ENCODE data around the gene PPM1B. TPM values are rescaled to one million over a fixed set of nuclear protein-coding genes. Genes with fewer than 3 reads are reported as not detected.

PPM1B gene
- total and polyA plus RNA-seq, 9 of the 15 experiments (the other 6 are each of a cell fraction or from before 2014, with no cell fraction given) = 8.9 to 44.0 (median 28.6) TPM

DNA sequence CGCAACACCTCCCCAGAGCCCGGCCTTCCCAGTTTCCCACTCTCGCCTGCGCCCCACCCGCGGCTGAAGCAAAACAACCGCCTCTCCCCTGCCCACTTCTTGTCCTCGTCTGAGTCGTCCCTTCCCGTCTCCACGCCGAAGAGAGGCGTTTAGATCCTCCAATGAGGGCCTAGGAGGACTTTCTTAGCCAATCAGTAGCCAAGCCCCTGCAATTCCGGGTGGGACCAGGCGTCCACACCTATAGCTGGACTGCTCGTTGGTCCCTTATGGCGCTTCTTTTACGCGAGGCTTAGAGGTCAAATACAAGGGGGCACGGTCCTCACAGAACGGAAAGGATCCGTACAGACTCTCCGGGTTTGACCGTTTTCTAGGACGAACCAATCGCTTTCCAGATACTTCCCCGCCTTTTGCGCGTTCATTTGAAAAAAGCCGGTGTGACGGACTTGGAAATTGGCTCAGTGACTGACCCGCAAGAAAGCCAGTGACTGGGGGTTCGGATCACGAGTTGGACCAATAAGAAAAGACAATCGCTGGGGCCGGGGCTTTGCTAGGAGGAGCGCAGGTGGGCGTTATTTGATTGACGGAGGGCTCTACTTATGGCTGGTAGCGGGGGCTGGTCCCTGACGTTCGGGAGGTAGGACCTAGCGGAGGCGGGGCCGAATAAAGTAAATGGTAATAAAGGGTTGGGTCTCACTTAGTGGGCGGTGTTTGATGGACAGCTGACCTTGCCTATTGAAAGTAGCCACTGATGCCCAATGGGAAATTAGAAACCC lies 581 bp upstream of the PPM1B start (continued):
- TF ChIP-seq, protein P1, sequence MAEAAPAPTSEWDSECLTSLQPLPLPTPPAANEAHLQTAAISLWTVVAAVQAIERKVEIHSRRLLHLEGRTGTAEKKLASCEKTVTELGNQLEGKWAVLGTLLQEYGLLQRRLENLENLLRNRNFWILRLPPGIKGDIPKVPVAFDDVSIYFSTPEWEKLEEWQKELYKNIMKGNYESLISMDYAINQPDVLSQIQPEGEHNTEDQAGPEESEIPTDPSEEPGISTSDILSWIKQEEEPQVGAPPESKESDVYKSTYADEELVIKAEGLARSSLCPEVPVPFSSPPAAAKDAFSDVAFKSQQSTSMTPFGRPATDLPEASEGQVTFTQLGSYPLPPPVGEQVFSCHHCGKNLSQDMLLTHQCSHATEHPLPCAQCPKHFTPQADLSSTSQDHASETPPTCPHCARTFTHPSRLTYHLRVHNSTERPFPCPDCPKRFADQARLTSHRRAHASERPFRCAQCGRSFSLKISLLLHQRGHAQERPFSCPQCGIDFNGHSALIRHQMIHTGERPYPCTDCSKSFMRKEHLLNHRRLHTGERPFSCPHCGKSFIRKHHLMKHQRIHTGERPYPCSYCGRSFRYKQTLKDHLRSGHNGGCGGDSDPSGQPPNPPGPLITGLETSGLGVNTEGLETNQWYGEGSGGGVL (CRISPR knock-in tag; IDR thresholded peaks at IDR 0.05) = no peak
- TF ChIP-seq JUN (IDR thresholded peaks at IDR 0.05; ENCODE audit: borderline replicate concordance, low read depth, low read length) (no peak), JUN (CRISPR knock-in tag; IDR thresholded peaks at IDR 0.05; ENCODE audit: borderline replicate concordance) (no peak), FOXP1 (CRISPR knock-in tag; IDR thresholded peaks at IDR 0.05) (peak; percentile 96), ZNF133 (CRISPR knock-in tag; IDR thresholded peaks at IDR 0.05) (no peak), GATAD2A (IDR thresholded peaks at IDR 0.05) (no peak), ZSCAN32 (CRISPR knock-in tag; IDR thresholded peaks at IDR 0.05) (no peak), SMARCE1 (IDR thresholded peaks at IDR 0.05) (no peak), ARID1B (IDR thresholded peaks at IDR 0.05) (no peak), ADNP (tag; IDR thresholded peaks at IDR 0.05) (no peak), PTTG1 (tag; IDR thresholded peaks at IDR 0.05; ENCODE audit: low read depth) (no peak), TBP (optimal IDR thresholded peaks at IDR 0.05; ENCODE audit: low read depth, low read length) (peak; percentile 85), NFRKB (IDR thresholded peaks at IDR 0.05; ENCODE audit: low read depth) (peak; percentile 35), FOXJ3 (CRISPR knock-in tag; IDR thresholded peaks at IDR 0.05) (no peak), TBL1XR1 (IDR thresholded peaks at IDR 0.05; ENCODE audit: low read length in 2 of 2) (peak in 1 of 2 experiments; percentile 38; a peak in 1 of 4 replicates), EHMT2 (IDR thresholded peaks at IDR 0.05) (no peak), ZNF232 (CRISPR knock-in tag; IDR thresholded peaks at IDR 0.05) (no peak), CBX2 (IDR thresholded peaks at IDR 0.05; ENCODE audit: insufficient read depth, low read length, poor library complexity, severe bottlenecking) (no peak)
- TF ChIP-seq, protein P2, sequence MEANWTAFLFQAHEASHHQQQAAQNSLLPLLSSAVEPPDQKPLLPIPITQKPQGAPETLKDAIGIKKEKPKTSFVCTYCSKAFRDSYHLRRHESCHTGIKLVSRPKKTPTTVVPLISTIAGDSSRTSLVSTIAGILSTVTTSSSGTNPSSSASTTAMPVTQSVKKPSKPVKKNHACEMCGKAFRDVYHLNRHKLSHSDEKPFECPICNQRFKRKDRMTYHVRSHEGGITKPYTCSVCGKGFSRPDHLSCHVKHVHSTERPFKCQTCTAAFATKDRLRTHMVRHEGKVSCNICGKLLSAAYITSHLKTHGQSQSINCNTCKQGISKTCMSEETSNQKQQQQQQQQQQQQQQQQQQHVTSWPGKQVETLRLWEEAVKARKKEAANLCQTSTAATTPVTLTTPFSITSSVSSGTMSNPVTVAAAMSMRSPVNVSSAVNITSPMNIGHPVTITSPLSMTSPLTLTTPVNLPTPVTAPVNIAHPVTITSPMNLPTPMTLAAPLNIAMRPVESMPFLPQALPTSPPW (CRISPR knock-in tag; IDR thresholded peaks at IDR 0.05) = peak; percentile 89
- TF ChIP-seq, protein P3, sequence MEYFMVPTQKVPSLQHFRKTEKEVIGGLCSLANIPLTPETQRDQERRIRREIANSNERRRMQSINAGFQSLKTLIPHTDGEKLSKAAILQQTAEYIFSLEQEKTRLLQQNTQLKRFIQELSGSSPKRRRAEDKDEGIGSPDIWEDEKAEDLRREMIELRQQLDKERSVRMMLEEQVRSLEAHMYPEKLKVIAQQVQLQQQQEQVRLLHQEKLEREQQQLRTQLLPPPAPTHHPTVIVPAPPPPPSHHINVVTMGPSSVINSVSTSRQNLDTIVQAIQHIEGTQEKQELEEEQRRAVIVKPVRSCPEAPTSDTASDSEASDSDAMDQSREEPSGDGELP (CRISPR knock-in tag; IDR thresholded peaks at IDR 0.05; ENCODE audit: borderline replicate concordance) = peak; percentile 82
- TF ChIP-seq, protein P4, sequence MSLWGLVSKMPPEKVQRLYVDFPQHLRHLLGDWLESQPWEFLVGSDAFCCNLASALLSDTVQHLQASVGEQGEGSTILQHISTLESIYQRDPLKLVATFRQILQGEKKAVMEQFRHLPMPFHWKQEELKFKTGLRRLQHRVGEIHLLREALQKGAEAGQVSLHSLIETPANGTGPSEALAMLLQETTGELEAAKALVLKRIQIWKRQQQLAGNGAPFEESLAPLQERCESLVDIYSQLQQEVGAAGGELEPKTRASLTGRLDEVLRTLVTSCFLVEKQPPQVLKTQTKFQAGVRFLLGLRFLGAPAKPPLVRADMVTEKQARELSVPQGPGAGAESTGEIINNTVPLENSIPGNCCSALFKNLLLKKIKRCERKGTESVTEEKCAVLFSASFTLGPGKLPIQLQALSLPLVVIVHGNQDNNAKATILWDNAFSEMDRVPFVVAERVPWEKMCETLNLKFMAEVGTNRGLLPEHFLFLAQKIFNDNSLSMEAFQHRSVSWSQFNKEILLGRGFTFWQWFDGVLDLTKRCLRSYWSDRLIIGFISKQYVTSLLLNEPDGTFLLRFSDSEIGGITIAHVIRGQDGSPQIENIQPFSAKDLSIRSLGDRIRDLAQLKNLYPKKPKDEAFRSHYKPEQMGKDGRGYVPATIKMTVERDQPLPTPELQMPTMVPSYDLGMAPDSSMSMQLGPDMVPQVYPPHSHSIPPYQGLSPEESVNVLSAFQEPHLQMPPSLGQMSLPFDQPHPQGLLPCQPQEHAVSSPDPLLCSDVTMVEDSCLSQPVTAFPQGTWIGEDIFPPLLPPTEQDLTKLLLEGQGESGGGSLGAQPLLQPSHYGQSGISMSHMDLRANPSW (CRISPR knock-in tag; IDR thresholded peaks at IDR 0.05) = no peak

Data from K562 (cell line).